Renal pelvis (tissue), 4 donors: Measurements from ENCODE around the gene ZNF556. TPM values are rescaled to one million over a fixed set of nuclear protein-coding genes. Genes with fewer than 3 reads are reported as not detected.

ENCODE experiments used
- DNase-seq: peaks from one replicate; pipeline ENCODE4 v3.0.0-alpha.2; 2013
- polyA plus RNA-seq, 3 donors: library from polyadenylated mRNA; unstranded; fragments of 120-200 nt; gene quantifications; one replicate each; pipeline ENCODE4 v1.2.1, GENCODE V29; 2013; ENCODE audit not compliant: insufficient read length in 3 of 3

Gene ZNF556
- polyA plus RNA-seq, 3 donors: 0.64 to 2.1 (median 0.74) TPM

- no peak for DNase-seq
These were observed 38.9 kb downstream of the ZNF556 start for GRCh38 chr19:2905918-2906519.

- no peak for DNase-seq
These were observed 39.6 kb downstream of the ZNF556 start for GRCh38 chr19:2906631-2907195.

GRCh38 chr19:2912306-2912705 lies 45.2 kb downstream of the ZNF556 start:
- DNase-seq: no peak

GRCh38 chr19:2917275-2918184 lies 50.4 kb downstream of the ZNF556 start:
- no peak for DNase-seq

GRCh38 chr19:2922987-2923386 lies 55.9 kb downstream of the ZNF556 start:
- no peak for DNase-seq

GRCh38 chr19:2923510-2923909 lies 56.4 kb downstream of the ZNF556 start:
- no peak for DNase-seq

GRCh38 chr19:2926341-2927031 lies 59.4 kb downstream of the ZNF556 start:
- no peak for DNase-seq

- no peak for DNase-seq
These were observed 59.9 kb downstream of the ZNF556 start for GRCh38 chr19:2927032-2927430.

Other genes with a start within 250 kb of the ZNF556 start
- 1 to 10 TPM; 6.5 to 7.3 (median 6.8) TPM for gene GNG7, start 164.6 kb upstream of the ZNF556 start, polyA plus RNA-seq
- 1 to 10 TPM; 3.5 to 3.7 (median 3.5) TPM for gene DIRAS1, start 146.0 kb upstream of the ZNF556 start, polyA plus RNA-seq
- 10 to 100 TPM; 28.4 to 36.9 (median 29.5) TPM for gene SLC39A3, start 127.3 kb upstream of the ZNF556 start, polyA plus RNA-seq
- 10 to 100 TPM; 61.2 to 72.9 (median 67.5) TPM for gene SGTA, start 84.1 kb upstream of the ZNF556 start, polyA plus RNA-seq
- 10 to 100 TPM; 58.7 to 64.8 (median 58.7) TPM for gene THOP1, start 81.8 kb upstream of the ZNF556 start, polyA plus RNA-seq
- 10 to 100 TPM in 2 of 3 donors, 1 to 10 TPM in 1; 8.1 to 11.3 (median 10.5) TPM for gene ZNF554, start 47.5 kb upstream of the ZNF556 start, polyA plus RNA-seq
- gene ZNF555, start 25.9 kb upstream of the ZNF556 start, polyA plus RNA-seq: 10 to 100 TPM; 11.0 to 15.1 (median 11.3) TPM
- 1 to 10 TPM; 5.7 to 8.1 (median 6.7) TPM for gene ZNF57, start 33.6 kb downstream of the ZNF556 start, polyA plus RNA-seq
- gene ZNF77, start 77.6 kb downstream of the ZNF556 start, polyA plus RNA-seq: 1 to 10 TPM; 7.5 to 9.1 (median 7.6) TPM
- 10 to 100 TPM in 1 of 3 donors, 1 to 10 TPM in 2; 8.0 to 13.7 (median 8.4) TPM for gene TLE6, start 110.2 kb downstream of the ZNF556 start, polyA plus RNA-seq
- 10 to 100 TPM; 42.6 to 48.7 (median 43.2) TPM for gene TLE2, start 161.9 kb downstream of the ZNF556 start, polyA plus RNA-seq
- gene TLE5, start 195.2 kb downstream of the ZNF556 start, polyA plus RNA-seq: 100 to 1,000 TPM; 393 to 476 (median 425) TPM
- gene GNA11, start 227.0 kb downstream of the ZNF556 start, polyA plus RNA-seq: 10 to 100 TPM; 57.6 to 68.1 (median 65.6) TPM